NCI-H2227 (cell line): ENCODE data around the gene PRKRIP1.
A peak's percentile ranks its signal among the peaks of the same experiment; 100 is the strongest.
"Not testable (repeated sequence)": the region's sequence is repeated elsewhere in the genome, so short reads cannot be mapped to it uniquely, and the experiment has no call there.

Experiments
- DNase-seq: peaks from one replicate; lab custom pipeline; 2025; ENCODE audit not compliant: unreplicated experiment; lab: John Stamatoyannopoulos, UW

Gene PRKRIP1

GRCh38 chr7:102455596-102455995 lies 59.4 kb downstream of the PRKRIP1 start:
- DNase-seq = no peak

DNA sequence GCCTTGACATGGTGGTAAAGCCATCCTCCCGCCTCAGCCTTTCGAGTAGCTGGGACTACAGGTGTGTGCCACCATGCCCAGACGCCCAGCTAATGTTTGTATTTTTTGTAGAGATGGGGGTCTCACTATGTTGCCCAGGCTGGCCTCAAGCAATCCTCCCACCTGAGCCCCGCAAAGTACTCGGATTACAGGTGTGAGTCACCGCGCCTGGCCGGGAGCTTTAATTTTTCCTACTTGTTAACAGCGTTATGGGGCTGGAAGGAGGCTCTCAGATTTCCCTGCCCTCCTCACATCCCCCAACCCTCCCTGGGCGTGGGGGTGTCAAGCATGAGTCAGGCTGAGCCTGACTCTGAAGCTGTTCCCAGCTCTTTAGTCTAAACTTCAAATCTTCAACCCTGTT lies 60.2 kb downstream of the PRKRIP1 start:
- no peak for DNase-seq

GRCh38 chr7:102457352-102457924 lies 61.3 kb downstream of the PRKRIP1 start:
- no peak for DNase-seq

GRCh38 chr7:102459221-102459844 lies 63.2 kb downstream of the PRKRIP1 start:
- no peak for DNase-seq

GRCh38 chr7:102460467-102460866 lies 64.3 kb downstream of the PRKRIP1 start:
- no peak for DNase-seq

DNA sequence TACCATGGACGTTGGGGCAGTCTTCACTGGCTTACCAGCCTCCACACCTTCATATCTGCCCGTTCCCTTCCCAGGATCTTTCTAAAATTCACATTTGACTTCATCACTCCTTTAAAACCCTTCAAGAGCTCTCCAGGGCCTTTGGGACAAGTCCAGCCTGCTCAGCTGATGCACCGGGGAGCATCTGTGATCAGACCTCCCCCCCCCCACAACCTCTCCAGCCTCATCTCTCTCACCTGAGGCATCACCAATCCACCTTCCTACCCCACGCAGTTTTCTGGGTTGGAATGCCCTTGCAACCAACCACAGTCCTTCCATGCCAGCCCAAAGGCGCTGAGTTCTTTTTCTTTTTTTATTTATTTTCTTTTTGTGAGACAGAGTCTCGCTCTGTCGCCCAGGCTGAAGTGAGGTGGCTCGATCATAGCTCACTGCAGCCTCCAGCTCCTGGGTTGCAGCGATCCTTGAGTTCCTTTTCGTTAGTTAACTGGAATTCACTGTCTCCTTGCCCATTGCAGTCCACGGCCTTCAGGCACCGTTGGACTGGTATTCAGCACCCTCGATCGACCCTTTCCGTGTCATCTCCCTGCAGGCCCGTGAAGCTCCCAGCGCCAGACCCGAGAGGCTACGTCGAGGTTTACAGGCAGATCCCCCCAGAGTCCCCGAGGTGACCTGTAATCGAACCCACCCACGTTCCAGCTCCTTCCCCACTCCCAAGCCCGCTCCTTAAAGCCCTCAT lies 67.8 kb downstream of the PRKRIP1 start:
- no peak for DNase-seq

GRCh38 chr7:102464577-102465280 lies 68.6 kb downstream of the PRKRIP1 start, which contains the start of the genes ALKBH4 and LRWD1:
TSS of gene ALKBH4 (minus strand) at chr7:102464863. CDS start at chr7:102464836, 27 bp downstream.
TSS of gene LRWD1 (plus strand) at chr7:102464984. CDS start at chr7:102465081, 97 bp downstream.
- peak; percentile 97 for DNase-seq

DNA sequence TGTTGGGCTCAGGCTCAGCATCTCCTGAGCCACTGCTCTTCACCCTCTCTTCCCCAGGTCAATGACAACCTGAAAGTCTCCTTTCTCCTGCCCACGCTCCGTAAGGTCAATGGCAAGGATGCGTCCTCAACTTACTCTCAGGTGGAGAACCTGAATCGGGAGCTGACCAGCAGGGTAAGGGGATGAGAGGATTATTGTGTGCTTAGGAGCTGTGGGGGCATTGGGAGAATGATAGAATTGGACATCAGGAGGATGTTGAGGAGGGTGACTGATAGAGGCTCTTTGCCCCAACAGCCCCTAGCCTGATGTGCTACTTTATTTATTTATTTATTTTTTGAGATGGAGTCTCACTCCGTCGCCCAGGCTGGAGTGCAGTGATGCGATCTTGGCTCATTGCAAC lies 69.9 kb downstream of the PRKRIP1 start:
- no peak for DNase-seq

DNA sequence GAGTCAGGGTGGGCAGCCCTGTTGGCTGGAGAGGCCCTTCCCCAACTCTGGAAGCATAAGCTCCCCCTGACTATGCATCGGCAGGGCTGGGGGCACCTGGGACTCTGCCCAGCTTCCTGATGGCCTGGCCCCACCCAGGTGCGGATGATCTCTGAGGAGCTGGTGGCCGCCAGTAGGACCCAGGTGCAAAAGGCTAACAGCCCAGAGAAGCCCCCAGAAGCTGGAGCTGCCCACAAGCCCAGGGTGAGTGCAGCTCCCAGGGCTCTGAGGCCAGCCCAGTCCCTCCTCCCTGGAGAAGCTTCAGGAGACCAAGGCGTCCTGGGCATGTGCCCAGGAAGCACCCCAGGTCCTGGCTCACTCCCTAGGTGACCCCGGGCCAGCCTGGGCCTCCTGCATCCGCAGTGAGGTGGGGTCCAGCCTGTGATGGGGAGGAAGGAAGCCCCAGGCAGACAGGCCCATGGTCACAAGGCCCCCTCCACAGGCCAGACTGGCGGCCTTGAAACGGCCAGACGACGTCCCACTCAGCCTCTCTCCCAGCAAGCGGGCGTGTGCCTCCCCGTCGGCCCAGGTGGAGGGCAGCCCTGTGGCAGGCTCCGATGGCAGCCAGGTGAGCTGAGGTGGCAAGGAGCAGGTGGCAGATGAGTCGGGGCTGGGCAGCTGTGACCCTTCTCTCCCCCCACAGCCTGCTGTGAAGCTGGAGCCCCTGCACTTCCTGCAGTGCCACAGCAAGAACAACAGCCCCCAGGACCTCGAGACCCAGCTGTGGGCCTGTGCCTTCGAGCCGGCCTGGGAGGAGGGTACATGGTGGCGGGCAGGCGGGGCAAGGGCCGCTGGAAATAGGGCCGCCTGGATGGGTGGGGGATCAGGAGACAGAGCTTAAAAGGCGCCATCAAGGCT lies 71.7 kb downstream of the PRKRIP1 start:
- no peak for DNase-seq

DNA sequence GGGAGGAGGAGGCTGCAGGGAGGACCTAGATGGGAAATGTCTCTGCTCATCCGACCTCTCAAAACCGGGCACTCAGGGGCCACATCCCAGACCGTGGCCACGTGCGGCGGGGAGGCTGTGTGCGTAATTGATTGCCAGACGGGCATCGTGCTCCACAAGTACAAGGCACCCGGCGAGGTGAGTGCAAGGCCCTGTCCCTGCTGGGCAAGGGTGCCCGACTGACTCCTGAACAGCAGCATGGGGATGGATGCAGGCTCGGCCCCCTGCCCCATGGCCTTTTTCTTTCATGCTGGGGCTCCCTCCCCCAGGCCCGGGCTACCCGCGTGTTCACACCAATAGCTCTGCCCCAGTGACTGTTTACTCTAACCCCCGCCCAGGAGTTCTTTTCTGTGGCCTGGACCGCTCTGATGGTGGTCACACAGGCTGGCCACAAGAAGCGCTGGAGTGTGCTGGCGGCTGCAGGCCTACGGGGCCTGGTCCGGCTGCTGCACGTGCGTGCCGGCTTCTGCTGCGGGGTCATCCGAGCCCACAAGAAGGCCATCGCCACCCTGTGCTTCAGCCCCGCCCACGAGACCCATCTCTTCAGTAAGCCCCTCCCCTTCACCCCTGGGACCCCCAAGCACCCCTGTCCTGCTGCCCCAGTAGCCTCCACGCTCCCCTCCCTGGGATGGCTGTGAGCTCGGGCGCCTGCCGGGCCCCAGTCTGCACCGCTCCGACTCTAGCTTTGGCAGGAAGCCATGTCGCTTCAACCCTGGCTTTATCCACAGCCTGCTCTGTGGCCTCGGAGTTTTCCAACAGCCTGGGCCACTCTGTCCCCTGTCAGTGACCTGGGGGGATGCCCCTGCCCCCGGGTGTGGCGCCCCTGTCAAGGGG lies 72.6 kb downstream of the PRKRIP1 start:
- no peak for DNase-seq

GRCh38 chr7:102469351-102469971 lies 73.3 kb downstream of the PRKRIP1 start:
- DNase-seq = no peak

DNA sequence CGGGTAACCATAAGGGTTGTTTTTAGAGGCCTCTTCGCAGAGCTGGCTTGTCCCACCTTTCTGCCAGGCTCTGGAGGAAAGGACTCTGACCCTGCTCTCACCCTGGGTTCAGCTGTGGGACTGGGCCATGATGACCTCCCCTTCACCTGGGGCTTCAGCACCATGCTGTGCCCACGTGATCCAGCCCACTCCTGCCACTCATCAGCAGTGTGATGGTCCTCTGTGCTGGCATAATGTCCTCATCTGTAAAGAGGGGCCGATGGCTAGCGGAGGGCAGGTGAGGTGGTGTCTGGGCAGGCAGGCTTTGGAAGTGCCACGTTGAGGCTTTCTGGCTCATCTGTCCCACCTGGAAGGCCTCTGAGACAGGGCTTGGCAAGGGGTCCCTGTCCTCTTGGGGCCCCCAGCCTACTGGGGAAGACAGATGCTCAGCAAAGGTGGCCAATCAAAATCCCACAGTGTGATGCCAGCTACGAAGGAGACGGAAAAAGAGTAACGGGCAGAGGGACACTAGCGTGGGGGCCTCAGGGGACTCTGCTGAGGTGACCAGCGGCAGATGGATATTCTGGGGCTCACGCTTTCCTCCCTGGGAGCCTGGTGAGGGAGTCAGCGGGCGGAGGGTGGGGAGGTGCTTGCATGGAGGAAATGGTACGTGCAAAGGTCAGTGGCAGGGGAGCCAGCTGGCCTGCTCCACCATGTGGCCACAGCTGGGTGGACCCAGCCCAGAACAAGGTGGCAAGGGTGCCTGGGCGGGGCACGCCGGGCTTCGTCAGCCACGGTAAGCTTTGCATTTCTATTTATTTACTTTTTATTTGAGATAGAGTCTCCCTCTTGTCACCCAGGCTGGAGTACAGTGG lies 74.0 kb downstream of the PRKRIP1 start:
- DNase-seq = no peak

DNA sequence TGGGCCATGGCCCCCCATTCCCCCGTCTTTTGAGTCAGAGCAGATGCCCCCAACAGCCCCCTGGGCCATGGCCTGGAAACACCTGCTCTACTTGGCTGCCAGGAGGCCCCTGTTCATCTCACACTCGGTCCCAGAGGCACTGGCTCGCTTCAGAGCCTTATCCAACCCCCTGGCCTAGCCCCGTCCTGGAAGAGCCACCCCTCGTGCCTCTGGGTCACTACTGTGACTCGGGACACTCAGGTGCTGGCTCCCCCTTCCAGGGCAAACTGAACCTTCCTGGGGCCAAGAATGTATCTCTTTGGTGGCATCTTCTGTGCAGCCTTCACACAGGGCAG lies 75.6 kb downstream of the PRKRIP1 start:
- no peak for DNase-seq

DNA sequence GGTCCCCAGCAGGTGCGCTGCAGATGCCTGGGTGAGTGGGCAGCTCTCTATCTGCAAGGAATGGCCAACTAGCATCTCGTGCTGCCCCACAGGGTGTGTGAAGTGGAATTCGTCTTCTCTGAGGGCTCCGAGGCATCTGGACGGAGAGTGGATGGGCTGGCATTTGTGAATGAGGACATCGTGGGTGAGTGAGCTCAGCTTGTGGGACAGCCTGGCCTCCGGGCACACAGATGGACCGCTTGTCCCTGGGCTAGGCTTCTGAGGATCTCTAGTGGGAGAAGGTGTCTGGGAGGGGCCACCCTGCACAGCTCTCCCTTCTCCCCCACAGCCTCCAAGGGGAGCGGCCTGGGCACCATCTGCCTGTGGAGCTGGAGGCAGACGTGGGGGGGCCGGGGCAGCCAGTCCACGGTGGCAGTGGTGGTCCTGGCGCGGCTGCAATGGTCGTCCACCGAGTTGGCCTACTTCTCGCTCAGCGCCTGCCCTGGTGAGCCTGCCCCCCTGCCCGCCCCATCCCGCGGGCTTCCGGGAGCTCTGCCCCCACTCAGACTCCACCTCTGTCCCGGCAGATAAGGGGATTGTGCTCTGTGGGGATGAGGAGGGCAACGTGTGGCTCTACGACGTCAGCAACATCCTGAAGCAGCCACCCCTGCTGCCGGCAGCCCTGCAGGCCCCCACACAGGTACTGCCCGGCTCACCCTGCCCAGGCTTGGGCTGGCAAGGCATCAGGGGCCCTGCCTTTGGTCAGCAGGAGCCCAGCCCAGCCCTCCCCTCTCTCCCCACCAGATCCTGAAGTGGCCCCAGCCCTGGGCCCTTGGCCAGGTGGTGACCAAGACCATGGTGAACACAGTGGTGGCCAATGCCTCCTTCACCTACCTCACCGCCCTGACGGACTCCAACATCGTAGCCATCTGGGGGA lies 76.2 kb downstream of the PRKRIP1 start:
- DNase-seq = no peak

DNA sequence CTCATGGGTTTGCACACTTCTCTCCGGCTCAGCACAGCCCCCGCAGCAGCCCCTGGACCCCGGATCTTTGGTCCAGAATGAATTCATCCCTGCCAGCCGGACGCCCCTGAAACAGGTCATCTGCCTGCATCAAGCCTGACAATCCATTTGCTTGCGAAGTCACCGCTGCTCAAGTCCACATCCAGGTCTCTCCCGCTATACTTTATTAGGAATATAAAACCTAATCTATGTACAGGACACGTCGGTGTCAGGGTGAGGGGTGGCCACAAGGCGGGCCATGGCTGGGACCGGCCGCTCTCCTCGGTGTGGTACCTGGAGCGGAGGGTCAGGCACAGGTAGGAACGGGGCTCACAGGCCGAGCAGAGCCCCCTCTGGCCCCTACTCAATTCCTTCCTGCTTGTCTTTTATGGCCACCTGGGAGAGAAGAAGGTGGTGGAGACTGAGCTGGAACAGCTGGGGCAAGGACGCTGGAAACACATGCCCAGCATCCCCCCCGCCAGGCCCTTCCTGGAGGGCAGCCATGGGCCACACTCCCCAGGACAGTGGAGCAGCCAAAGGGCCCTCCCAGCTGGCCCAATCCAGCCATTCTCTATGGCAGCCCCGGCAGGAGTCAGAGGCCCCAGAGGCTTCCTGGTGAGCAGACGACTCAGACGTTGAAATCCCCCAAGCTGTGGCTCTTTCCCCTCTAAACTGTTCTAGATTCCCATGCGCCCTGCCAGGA lies 77.3 kb downstream of the PRKRIP1 start:
- no peak for DNase-seq

GRCh38 chr7:102474116-102474515 lies 78.0 kb downstream of the PRKRIP1 start:
- not testable (repeated sequence) for DNase-seq
